GM21381 (cell line): Measurements from ENCODE around the gene PRODH.
"Not testable (repeated sequence)": the region's sequence is repeated elsewhere in the genome, so short reads cannot be mapped to it uniquely, and the experiment has no call there.

ENCODE experiments used
- ATAC-seq: cut with Tn5 transposase; IDR thresholded peaks from one replicate; pipeline ENCODE4 v1.9.1; 2021; ENCODE audit warnings: mild to moderate bottlenecking, moderate library complexity; ENCODE audit not compliant: unreplicated experiment

Gene PRODH

GRCh38 chr22:18954990-18955571 is 19.0 kb upstream of the PRODH start:
- no peak for ATAC-seq

GRCh38 chr22:18954303-18954989 is 18.4 kb upstream of the PRODH start:
- not testable (repeated sequence) for ATAC-seq

- not testable (repeated sequence) for ATAC-seq
Observed at GRCh38 chr22:18953128-18953527, 17.0 kb upstream of the PRODH start.

- no peak for ATAC-seq
Observed at GRCh38 chr22:18952022-18952421, 15.9 kb upstream of the PRODH start.

- no peak for ATAC-seq
Observed at GRCh38 chr22:18950141-18950540, 14.0 kb upstream of the PRODH start.

- ATAC-seq = no peak
Observed at GRCh38 chr22:18947905-18948304, 11.8 kb upstream of the PRODH start.

GRCh38 chr22:18947105-18947504 is 11.0 kb upstream of the PRODH start:
- not testable (repeated sequence) for ATAC-seq

GRCh38 chr22:18938691-18939090 is 2.6 kb upstream of the PRODH start:
- ATAC-seq = not testable (repeated sequence)

- ATAC-seq = not testable (repeated sequence)
Observed at GRCh38 chr22:18934688-18935087, 1.4 kb downstream of the PRODH start.

- ATAC-seq = no peak
Observed at GRCh38 chr22:18933914-18934313, 2.2 kb downstream of the PRODH start.

GRCh38 chr22:18931905-18932652 is 4.0 kb downstream of the PRODH start:
- no peak for ATAC-seq

GRCh38 chr22:18929459-18929858 is 6.6 kb downstream of the PRODH start:
- no peak for ATAC-seq

GRCh38 chr22:18927573-18927972 is 8.5 kb downstream of the PRODH start:
- ATAC-seq = no peak

GRCh38 chr22:18927020-18927419 is 9.1 kb downstream of the PRODH start:
- ATAC-seq = no peak

- no peak for ATAC-seq
Observed at GRCh38 chr22:18925368-18926064, 10.6 kb downstream of the PRODH start.

GRCh38 chr22:18920257-18920902 is 15.7 kb downstream of the PRODH start:
- not testable (repeated sequence) for ATAC-seq

GRCh38 chr22:18917818-18918217 is 18.3 kb downstream of the PRODH start:
- not testable (repeated sequence) for ATAC-seq

GRCh38 chr22:18915550-18915949 is 20.5 kb downstream of the PRODH start:
- not testable (repeated sequence) for ATAC-seq

GRCh38 chr22:18914558-18914957 is 21.5 kb downstream of the PRODH start:
- not testable (repeated sequence) for ATAC-seq

- not testable (repeated sequence) for ATAC-seq
Observed at GRCh38 chr22:18912264-18912946, 23.7 kb downstream of the PRODH start.
